Measurements from ENCODE around the gene FKBP14.

DNA sequence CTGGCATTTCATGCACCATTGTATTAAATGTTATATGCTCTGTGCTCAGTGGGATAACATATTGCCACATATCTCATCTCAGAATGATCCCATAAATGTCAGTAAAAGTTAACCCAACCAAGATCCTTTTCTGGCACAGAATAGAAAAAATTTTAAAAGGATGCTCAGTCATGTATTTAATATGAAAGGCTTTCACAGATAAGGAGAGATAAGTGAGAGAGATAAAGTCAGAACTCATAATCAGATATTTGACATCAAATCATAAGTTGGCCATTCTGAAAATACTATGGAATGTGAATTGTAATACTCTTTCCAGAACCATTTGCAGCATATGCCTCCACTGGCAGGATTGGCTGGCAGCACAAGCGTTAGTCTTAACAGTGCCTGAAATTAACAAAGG is 40.2 kb upstream of the FKBP14 start:
- TF ChIP-seq POLR2A (IDR thresholded peaks at IDR 0.05; ENCODE audit: low read length) (no peak), GATA1 (IDR thresholded peaks at IDR 0.05; ENCODE audit: low read depth, low read length) (no peak)

All from erythroblast (primary cell).